Gastroesophageal sphincter (tissue), 3 donors: ENCODE results near the gene TPM1.

Experiments used
- POLR2A ChIP-seq, 2 donors: fragments of 450-650 bp; IDR thresholded peaks; one replicate each; pipeline ENCODE4 v1.6.1; 2017; ENCODE audit warnings: antibody characterized with exemption in 2 of 2, mild to moderate bottlenecking in 2 of 2, moderate library complexity in 1 of 2
- POLR2AphosphoS5 ChIP-seq: sonication (generic); formaldehyde crosslinking; IDR thresholded peaks from one replicate; pipeline ENCODE4 v1.6.1; 2017; ENCODE audit warnings: antibody characterized with exemption
- TF ChIP-seq, protein P1 (sequence below), 4 experiments: fragments of 200-600 bp in 2 of 4; fragments of 450-650 bp in 2 of 4; sonication (generic) in 1 of 4; IDR thresholded peaks; one replicate each; pipeline ENCODE4 v1.5.1; 2017 to 2019; ENCODE audit warnings: antibody characterized with exemption in 4 of 4, mild to moderate bottlenecking in 2 of 4, moderate library complexity in 2 of 4

- no peak for TF ChIP-seq POLR2A (IDR thresholded peaks at IDR 0.05)
- TF ChIP-seq, protein P1, sequence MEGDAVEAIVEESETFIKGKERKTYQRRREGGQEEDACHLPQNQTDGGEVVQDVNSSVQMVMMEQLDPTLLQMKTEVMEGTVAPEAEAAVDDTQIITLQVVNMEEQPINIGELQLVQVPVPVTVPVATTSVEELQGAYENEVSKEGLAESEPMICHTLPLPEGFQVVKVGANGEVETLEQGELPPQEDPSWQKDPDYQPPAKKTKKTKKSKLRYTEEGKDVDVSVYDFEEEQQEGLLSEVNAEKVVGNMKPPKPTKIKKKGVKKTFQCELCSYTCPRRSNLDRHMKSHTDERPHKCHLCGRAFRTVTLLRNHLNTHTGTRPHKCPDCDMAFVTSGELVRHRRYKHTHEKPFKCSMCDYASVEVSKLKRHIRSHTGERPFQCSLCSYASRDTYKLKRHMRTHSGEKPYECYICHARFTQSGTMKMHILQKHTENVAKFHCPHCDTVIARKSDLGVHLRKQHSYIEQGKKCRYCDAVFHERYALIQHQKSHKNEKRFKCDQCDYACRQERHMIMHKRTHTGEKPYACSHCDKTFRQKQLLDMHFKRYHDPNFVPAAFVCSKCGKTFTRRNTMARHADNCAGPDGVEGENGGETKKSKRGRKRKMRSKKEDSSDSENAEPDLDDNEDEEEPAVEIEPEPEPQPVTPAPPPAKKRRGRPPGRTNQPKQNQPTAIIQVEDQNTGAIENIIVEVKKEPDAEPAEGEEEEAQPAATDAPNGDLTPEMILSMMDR (IDR thresholded peaks at IDR 0.05), result no peak
- no peak for TF ChIP-seq POLR2AphosphoS5
Observed at GRCh38 chr15:63015618-63016017, 26.9 kb upstream of the TPM1 start.
